Measurements from ENCODE around the gene CD83.
A peak's percentile ranks its signal among the peaks of the same experiment; 100 is the strongest.

The CD83 gene

GRCh38 chr6:14142063-14142450, 24.5 kb downstream of the CD83 start:
- H3K4me3 ChIP-seq (ENCODE audit: control insufficient read depth, low read depth, low read length): no peak overlapping the region
- DNase-seq (ENCODE audit: low read depth): no peak
- TF ChIP-seq, protein P1, sequence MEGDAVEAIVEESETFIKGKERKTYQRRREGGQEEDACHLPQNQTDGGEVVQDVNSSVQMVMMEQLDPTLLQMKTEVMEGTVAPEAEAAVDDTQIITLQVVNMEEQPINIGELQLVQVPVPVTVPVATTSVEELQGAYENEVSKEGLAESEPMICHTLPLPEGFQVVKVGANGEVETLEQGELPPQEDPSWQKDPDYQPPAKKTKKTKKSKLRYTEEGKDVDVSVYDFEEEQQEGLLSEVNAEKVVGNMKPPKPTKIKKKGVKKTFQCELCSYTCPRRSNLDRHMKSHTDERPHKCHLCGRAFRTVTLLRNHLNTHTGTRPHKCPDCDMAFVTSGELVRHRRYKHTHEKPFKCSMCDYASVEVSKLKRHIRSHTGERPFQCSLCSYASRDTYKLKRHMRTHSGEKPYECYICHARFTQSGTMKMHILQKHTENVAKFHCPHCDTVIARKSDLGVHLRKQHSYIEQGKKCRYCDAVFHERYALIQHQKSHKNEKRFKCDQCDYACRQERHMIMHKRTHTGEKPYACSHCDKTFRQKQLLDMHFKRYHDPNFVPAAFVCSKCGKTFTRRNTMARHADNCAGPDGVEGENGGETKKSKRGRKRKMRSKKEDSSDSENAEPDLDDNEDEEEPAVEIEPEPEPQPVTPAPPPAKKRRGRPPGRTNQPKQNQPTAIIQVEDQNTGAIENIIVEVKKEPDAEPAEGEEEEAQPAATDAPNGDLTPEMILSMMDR (conservative IDR thresholded peaks at IDR 0.05; ENCODE audit: control insufficient read depth, insufficient read depth, low read depth, low read length): no peak

GRCh38 chr6:14142511-14143223, 25.1 kb downstream of the CD83 start:
- DNase-seq (ENCODE audit: low read depth): no peak
- TF ChIP-seq, protein P1 (conservative IDR thresholded peaks at IDR 0.05; ENCODE audit: control insufficient read depth, insufficient read depth, low read depth, low read length): no peak
- no peak overlapping the region for H3K4me3 ChIP-seq (ENCODE audit: control insufficient read depth, low read depth, low read length)

- TF ChIP-seq, protein P1 (conservative IDR thresholded peaks at IDR 0.05; ENCODE audit: control insufficient read depth, insufficient read depth, low read depth, low read length): no peak
- H3K4me3 ChIP-seq (ENCODE audit: control insufficient read depth, low read depth, low read length): no peak overlapping the region
- no peak for DNase-seq (ENCODE audit: low read depth)
These were observed 25.7 kb downstream of the CD83 start for GRCh38 chr6:14143305-14143704.

GRCh38 chr6:14144678-14145113, 27.1 kb downstream of the CD83 start:
- TF ChIP-seq, protein P1 (conservative IDR thresholded peaks at IDR 0.05; ENCODE audit: control insufficient read depth, insufficient read depth, low read depth, low read length): peak; percentile 91
- H3K4me3 ChIP-seq (ENCODE audit: control insufficient read depth, low read depth, low read length): no peak overlapping the region
- DNase-seq (ENCODE audit: low read depth): peak; percentile 72

- TF ChIP-seq, protein P1 (conservative IDR thresholded peaks at IDR 0.05; ENCODE audit: control insufficient read depth, insufficient read depth, low read depth, low read length): no peak
- H3K4me3 ChIP-seq (ENCODE audit: control insufficient read depth, low read depth, low read length): no peak overlapping the region
- DNase-seq (ENCODE audit: low read depth): no peak
These were observed 29.0 kb downstream of the CD83 start for GRCh38 chr6:14146506-14147096.

DNA sequence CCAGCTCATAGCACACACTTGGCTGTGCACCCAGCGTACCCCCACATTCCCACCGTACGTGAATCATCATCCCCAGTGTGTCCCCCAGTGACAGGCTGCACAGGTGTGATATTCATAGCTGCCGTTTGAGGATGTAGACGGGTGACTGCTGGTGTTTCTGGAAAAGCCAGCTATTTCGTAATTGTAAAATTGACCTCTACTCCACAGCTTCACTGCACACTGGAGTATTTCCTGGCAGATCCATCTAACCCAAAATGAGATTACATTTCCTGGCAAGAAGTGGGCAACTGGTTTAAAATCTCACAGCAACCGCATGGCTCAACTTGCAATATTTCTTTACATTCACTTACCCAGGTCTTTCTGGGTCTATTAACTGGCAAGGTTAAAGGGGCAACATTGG, 30.3 kb downstream of the CD83 start:
- no peak overlapping the region for H3K4me3 ChIP-seq (ENCODE audit: control insufficient read depth, low read depth, low read length)
- TF ChIP-seq, protein P1 (conservative IDR thresholded peaks at IDR 0.05; ENCODE audit: control insufficient read depth, insufficient read depth, low read depth, low read length): no peak
- no peak for DNase-seq (ENCODE audit: low read depth)
